Measurements from ENCODE around the gene COQ8B.

The COQ8B gene

DNA sequence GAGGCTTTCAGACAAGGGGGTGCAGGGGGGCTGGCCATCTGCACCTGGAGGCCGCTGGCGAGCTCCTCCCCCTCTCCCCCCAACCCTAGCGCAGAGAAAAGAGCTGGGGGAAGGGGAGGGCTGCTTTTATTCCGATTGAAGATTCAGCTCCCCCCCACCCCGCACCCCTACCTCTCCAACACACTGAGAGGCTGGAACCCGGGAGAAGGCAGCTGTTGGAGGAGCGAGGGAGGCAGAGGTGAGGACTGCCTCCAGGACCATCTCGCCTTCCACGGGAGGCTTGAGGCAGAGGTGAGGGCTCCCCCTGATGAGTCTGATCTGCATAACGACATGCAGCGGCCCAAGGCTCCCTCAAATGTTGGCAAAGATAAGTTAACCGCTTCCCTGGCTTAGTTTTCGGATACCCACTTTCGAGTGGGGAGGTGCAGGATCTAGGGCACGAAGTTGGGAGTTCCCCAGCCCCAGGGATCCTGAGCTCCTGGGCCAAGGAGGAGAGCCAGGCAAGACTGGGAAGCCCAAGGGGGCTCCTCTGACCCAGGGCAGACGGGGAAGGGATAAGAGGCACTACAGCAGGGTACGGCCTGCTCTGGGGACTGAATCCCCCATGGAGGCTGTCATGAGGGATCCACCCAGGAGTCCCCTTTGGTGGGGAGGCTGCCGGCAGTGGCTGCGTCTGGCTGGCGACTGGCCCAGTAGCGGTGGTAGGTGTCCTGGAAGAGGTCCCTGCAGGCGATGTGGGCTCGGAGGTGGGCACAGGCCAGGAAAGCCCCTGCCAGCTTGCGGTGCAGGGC is 25.1 kb downstream of the COQ8B start:
- no peak for DNase-seq (ENCODE audit: low spot score)

DNA sequence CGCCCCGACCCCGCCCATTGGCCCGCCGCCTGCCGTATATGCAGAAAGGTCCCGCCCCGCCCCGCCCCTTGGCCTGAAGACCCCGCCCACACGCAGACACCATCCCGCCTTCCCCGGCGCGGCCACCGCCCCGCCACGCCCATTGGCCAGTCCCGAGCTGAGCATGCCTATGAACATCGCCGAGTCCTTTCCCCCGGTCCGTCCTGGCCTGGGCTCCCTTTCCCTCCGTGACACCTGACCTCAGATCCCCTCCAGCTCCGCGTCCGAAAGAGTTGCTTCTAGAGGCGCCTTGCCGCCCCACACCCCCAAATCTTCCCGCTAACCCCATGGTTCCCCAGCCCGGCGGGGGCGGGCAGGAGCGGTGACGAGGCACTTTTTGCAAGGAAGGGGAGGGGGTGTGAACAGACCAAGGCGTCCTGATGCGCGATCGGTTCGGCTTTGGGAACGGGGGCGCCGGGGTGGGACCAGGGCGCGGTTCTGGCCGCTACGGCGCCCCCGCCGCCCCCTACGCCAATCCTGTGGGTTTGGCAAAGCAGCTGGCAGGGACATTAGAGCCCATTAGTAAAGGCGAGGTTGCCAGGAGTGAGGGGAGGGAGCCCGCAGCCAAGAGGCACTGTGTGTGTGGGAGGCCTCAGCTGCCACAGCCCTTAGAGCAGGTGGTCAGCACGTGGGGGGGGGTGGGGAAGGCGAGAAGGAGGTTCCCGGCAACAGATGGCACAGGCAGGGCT is 25.8 kb downstream of the COQ8B start:
- DNase-seq (ENCODE audit: low spot score): peak; percentile 83

DNA sequence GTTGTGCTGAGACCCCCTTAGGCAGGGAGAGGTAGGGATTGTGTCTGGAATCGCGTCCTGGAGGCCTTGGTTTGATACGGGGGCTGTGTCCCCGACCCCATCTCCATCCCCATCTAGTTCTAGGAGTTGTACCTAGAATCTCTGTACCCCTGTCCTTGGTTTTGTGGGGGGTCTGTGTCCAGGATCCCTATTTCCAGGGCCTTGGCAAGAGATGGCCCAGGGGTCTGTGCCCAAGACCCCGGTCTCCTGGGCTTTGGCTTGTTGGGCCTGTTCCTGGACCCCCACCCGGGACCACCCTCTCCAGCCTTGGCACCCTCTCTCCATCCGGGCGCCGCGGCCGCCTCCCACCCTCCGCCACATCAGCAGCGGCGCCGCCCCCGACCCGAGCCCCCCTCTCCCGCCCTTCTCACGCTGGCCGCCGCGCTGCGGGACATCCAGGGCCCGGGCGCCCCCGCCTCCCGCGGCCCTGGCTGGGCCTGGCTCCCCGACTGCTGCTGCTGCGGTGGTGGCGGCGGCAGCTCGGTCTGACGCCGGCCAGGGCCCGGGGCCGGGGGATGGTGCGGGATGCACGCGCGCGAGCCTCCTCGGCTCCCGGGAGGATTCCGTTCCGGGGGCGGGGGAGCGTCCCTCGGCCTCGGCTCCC is 26.5 kb downstream of the COQ8B start, which contains the start of gene NUMBL:
Gene NUMBL, minus strand, starts transcription at position 602 of the 643 bp plus-strand sequence. Its CDS starts 168 bp downstream, at position 434.
- DNase-seq (ENCODE audit: low spot score): peak; percentile 98

DNA sequence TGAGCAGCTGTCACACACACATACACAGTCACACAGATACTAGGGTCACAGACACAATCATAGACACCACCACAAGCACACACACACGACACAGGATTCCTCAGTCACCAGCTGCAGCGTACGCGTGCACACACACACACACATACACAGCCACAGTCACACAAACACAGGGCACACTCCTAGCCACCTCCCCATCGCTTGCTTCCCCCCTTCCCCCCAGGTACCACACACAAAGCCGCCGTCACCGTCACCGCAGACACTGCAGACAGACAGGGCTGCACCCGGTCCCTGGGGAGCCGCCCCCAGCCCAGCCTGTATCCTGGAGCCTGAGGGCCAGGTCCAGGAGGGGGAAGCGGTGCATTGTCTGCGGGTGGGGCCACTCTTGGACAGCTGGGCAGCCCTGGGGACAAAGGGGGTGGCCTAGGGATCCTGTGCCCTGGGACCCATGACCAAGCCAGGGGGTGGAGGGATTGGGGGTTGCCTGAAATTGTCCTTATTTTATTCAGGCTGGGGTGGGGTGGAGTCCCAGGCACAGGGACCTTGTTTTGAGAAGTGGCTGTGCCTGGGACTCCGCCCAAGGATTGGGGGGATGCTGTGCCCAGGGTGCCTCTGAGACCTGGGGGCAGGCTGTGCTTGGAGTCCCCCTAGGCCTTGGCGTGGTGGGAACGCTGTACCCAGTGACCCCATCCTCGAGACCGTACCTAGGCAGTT is 27.2 kb downstream of the COQ8B start:
- DNase-seq (ENCODE audit: low spot score): peak; percentile 47

DNA sequence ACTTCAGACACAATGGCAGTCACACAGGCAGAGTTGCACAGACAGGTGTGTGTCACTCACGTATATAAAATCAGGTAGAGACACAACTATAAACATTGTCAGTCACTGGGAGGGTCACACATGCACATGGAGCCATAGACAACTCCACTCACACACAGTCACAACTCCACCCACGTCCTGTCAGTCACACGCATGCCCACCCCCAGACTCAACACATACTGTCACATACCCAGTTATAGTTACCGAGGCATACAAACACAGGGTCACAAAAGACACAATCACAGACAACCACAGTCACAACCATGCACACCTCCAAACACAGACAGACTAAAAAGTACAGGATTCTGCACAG is 27.7 kb downstream of the COQ8B start:
- DNase-seq (ENCODE audit: low spot score): no peak

DNA sequence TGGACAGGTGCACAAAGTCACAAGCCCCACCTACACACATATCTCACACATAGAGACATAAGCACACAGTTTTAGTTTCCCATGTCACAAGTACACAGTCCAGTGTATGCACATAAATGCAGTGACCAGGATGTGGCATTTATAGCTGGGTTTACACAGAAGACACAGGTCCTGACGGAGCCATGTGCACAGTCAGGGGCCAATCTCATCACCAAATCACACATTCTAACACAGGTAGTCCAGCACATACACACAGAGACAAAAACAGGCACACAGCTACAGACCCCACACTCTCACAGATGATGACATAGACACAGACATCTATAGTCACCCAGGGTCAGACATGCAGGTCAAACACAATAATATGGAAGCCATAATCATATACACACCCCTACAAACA is 28.4 kb downstream of the COQ8B start:
- DNase-seq (ENCODE audit: low spot score): no peak

DNA sequence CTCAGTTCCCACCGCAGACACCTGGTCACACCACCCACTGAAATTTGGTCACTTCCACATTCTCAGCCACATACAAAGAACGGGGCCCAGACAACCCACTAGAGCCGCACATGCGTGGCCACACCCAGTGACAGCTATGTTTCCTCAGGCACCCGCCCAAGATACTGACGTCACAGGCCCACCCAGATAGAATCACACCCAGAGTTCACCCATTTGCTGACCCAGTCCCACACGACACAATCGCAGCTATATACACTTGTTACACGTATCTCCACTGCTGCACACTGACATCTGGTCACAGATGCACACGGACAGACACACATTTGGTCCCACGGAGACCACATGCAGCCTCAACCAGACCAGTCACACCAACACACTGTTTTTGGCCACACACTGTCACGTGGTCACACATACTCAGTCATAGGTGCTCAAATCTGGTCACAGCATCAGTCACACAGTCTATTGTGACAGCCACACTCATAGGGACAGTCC is 29.1 kb downstream of the COQ8B start:
- peak; percentile 90 for DNase-seq (ENCODE audit: low spot score)

DNA sequence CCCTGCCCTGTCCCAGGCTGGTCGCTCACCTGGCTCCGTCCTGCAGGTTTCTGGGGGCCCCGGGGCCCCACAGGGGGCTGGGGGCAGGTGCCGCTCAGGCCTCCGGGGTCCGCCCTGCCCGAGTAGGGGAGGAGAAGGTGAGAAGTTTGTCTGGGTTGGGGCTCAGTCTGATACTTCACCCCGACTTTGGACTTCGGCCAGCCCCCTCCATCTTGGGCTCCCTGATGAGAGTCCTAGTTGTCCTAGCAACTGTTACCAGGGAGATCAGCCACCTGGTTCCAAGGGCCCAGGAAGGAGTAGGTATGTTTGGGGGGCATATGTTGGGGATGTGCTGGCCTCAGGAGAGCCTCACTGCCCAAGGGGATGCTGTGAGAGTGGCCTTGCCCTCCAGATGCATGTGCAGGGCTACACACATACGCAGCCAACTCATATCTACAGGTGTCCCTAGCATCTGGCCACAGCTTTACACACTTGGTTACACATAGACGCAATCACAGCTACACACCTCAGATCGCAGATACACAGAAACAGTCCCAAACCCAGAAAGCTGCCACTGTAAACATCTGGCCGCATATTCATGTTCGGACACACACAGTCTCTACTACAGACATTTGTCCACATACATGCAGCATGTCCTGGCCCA is 29.7 kb downstream of the COQ8B start:
- DNase-seq (ENCODE audit: low spot score): no peak

DNA sequence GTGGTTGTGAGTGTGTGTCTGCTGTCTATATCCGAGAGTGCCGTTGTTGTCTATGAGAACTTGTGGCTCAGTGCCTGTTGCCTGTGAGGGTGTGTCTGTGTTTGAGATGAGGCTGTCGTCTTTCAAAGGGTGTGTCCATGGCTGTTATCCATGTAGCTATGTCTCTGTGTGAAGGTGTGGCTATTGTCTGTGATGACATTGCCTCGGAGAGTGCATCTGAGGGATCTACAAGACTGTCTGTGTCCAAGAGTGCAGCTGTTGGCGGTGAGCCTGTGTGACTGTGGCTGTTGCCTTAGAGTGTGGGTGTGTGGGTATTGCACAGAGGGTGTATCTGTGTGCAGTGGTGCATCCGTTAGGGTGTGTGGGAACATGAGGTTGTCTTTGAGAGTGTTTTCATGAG is 31.1 kb downstream of the COQ8B start:
- DNase-seq (ENCODE audit: low spot score): no peak

DNA sequence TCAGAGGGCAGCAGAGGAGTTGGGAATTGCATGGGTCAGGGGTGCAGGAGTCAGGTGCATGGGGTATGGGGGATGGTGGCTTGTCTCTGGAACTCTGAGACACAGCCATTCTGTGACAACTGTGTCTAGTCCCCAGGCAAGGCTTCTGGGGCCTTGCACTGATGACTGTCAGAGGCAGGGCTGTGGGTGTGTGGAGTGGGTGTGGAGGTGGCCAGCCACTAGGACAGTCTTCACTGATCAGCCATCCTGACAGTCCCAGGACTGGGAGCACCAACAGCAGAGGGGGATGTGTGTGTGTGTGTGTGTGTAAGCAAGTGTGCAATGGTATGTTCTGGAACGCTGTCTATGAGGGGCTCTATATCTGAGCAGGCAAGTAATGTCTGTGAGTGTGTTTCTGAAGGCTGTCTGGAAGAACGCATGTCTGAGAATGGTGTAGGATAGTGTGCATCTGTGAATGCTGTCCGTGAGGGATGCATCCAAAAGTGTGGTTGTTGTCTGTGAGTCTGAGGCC is 31.6 kb downstream of the COQ8B start:
- DNase-seq (ENCODE audit: low spot score): no peak

DNA sequence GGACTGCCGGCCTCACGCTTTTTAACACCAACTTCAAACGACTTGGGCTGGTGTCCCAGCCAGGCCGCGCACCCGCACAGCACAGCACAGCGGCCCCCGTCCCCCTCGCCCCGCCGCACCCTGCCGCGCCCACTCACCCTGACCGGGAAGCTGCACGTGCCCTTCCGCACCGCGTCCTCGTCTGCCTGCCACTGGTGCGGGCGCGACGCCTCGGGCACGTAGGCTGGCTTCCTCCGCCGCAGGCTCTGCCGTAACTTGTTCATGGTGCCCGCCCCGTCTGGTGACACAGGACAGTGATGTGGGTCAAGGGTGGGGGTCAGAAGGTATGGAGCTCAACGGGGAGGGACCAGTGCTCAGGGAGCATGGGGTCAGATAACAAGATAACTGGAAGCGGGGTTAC is 32.4 kb downstream of the COQ8B start:
- DNase-seq (ENCODE audit: low spot score): no peak

DNA sequence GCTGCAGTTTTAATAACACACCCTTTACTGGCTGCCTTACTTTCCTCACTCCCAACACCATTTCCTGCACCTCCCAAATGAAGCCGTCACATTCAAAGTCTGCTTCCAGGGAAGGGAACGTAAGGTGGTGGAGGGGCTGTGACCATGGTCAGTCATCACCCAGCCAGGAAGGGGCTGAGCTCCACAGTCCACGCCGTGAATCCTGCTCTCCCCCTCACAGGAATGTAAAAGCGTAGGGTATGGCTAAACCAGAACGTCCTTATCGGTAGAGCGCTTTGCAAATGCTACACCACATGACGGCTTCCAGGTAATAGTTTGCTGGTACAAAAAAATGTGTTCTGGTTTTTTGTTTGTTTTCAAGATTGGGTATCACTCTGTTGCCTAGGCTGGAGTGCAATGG is 33.2 kb downstream of the COQ8B start:
- no peak for DNase-seq (ENCODE audit: low spot score)

DNA sequence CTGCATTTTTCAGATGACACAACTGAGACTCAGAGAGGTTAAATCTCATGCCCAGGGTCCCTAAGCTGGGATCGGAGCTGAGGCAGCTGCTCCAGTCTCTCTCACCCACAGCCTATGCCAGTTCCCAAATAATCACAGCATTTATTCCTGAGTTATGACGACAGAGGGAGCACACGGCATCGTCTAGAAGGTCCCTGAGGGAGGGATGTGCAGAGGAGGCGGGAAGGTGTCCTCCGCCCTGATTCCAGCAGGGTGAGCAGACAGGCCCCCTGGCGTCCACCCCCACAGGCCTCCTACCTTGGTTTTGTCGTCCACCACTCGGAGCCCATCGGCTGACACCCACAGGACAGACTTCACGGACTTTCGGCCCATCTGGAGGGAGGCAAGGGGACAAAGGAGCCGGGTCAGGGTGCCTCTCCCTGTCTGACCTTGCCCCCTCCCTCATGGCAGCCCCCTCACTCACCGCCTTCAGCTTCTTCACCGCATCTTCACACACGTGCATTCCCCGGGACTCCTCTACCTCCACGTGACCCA is 34.2 kb downstream of the COQ8B start:
- DNase-seq (ENCODE audit: low spot score): no peak

DNA sequence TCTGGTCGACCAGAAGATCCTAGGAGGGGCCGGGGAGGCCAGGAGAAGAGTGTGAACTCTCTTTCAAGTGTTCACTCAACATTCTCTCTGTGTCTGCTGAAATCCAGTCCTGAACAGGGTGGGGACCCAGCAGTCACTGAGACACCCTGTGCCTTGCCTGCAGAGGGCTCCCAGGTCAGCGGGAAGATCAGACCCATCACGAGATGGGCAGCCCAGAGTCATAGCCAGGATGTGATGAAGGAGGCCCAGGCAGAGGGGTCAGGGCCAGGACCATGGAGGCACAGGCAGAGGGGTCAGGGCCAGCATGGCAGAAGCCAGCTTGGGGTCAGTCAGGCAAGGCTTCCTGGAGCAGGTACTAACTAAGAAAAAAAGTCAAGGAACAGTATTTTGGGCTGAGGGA is 35.6 kb downstream of the COQ8B start:
- DNase-seq (ENCODE audit: low spot score): no peak

DNA sequence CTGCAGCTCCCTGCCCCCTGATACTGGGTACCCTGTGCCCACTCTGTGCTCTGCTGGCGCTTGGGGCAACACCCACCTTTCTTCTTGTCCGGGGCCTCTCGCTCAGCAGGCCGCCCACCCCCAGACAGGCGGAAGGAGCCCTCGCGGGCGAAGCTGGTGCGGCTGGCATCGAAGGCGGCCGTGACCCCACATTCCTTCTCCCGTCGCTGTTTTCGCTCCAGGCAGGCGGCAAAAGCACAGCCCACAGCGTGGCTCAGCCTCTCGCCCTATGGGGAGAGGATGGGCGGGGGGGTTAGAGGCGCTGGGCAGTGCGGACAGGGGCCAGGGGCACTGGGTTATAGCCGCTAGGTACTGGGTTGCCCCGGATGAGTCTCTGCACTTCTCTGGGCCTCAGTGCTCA is 39.5 kb downstream of the COQ8B start:
- DNase-seq (ENCODE audit: low spot score): no peak

DNA sequence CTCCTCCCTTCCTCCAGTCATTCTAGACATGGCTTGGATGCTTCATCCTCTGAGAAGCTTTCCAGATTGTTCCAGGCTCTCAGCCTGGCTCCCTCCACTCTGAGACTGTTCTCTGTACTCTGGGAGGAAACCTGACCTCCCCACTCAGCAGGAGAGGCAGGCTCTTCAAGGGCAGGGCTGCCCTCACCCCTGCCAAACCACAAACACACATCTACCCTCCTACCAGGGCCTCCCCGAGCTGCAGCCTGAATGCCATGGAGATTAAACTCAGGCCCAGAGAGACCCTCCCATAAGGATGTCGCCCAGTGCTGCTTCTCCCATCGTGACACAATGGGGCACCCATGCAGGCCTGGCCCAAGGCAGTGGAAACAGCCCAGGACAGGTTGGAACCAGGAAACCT is 42.4 kb downstream of the COQ8B start:
- DNase-seq (ENCODE audit: low spot score): no peak

DNA sequence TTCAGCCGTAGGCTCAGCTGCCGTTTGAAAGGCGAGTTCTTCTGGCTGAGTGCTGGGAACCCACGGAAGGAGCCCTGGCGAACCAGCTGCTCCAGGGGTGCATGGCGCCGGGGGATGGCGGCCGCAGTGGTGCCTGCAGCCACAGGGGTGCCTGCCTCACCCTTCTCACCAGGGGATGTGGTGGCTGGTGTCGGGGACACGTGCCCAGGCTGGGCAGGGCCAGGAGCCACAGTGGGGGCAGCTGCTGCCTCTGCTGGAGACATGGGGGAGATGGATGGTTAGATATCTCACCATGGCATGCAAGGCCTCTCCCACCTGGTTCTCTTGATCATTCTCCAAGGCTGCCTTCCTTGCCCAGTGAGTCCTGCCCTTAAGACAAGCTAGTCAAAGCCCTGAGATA is 43.3 kb downstream of the COQ8B start:
- no peak for DNase-seq (ENCODE audit: low spot score)

DNA sequence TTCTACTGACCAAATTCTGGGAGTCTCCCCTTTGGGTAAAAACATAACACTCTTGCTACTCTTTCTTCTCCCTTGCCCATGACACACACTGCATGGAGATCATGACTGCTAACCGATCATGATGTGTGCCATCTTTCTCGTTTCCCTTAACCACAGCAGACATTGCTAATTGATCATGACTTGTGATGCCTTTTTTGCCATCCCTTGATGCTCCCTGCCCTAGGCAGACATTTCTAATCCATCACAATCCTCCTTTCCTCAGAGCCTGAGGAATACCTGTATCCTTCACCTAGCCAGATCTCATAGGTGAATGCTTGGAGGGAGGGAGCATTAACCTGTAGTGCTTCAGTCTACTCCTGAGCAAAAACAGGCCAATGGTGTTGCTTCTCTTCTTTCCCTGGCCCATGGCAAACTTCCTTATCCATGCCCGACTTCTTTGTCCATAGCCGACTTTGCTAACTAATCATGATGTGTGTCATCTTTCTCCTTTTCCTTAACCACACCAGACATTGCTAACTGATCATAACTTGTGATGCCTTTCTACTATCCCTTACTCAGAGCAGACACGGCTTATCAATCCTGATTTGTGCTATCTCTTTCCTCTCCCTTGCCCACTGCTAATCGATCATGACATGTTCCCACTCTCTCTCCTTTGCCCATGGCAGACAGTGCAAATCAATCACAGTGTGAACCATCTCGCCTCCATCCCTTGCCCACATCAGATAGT is 44.0 kb downstream of the COQ8B start:
- DNase-seq (ENCODE audit: low spot score): no peak

DNA sequence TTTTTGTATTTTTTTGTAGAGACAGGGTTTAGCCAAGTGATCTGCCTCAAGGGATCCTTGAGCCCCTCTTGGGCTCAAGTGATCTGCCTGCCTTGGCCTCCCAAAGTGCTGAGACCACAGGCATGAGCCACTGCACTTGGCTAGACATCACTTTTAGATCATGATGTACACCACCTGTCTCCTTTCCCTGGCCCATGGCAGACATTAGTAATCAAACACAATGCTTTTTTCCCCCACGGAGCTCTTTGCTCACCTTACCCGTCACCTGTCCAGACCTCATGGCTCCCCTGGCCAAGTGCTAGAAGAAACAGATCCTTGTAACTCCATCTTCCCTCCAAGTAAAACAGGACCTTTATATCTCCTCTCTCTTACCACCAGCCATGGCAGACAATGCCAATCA is 44.6 kb downstream of the COQ8B start:
- DNase-seq (ENCODE audit: low spot score): no peak

DNA sequence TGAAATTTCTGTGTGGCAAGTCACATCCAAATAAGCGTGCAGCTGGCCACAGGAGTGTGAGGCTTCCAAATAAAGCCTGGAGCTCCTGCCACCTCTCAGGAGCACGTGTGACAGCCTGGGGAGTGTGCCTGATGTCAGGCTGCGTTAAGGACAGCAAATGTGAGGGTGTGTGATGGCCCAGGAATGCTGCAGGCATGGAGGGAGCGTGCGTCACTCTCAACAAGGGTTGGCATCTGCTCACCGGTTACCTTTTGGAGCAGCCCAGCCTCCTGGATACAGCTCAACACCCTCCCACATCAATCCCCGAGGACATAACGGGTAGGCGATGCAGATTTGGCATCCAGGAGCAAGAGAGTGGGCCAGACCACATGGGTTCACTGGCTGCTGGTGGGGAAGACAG is 45.3 kb downstream of the COQ8B start:
- DNase-seq (ENCODE audit: low spot score): no peak

Data from GM03348 (cell line).